ENCODE results near the gene GABBR2. TPM values are rescaled to one million over a fixed set of nuclear protein-coding genes. Genes with fewer than 3 reads are reported as not detected.
A peak's percentile ranks its signal among the peaks of the same experiment; 100 is the strongest.

The GABBR2 gene
- total RNA-seq, 2 experiments from 2014 or later, result not detected

DNA sequence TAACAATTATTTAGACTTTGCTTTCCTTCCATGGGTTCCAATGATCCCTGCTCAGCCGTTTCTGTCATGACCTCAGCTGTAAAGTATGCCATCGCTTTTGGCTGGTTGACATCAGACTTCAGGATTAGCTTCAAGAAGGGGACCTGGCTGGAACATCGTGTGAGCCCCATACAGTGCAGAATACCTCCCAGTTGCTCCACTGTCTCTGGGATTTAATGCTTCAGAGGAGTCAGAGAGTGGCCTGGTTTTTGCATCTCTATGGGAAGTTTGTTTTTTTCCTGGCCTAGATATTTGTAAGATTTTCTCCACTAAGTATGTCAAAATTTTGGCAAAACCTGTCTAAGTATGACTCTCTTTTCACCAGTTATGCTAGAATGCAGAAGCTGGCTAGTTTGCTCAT lies 216.9 kb downstream of the GABBR2 start:
- CTCF ChIA-PET (ENCODE audit: unreplicated experiment), result no interaction called here
- Histone ChIP-seq H3K9me3 (ENCODE audit: low read length) (no peaks in the 10 kb centered on the region), H3K36me3 (ENCODE audit: insufficient read depth, low read length) (no peaks in the 10 kb centered on the region), H3K4me3 (ENCODE audit: low read depth, low read length, poor library complexity, severe bottlenecking) (no peak overlapping the region), H3K79me2 (ENCODE audit: insufficient read depth, low read depth, low read length) (no peaks in the 10 kb centered on the region), H3K27ac (ENCODE audit: low read depth, low read length, poor library complexity, severe bottlenecking) (no peak overlapping the region), H3K4me1 (ENCODE audit: insufficient read depth, low read length, poor library complexity, severe bottlenecking) (no peaks in the 10 kb centered on the region), H3K4me2 (ENCODE audit: low read length) (no peak overlapping the region), H4K20me1 (ENCODE audit: insufficient read depth, low read length) (no peaks in the 10 kb centered on the region), H3K9me2 (ENCODE audit: insufficient read depth, low read length) (no peaks in the 10 kb centered on the region), H2AFZ (ENCODE audit: low read length) (no peak overlapping the region)
- TF ChIP-seq EZH2phosphoT487 (IDR thresholded peaks at IDR 0.05; ENCODE audit: borderline replicate concordance, low read depth, low read length), result no peak
- TF ChIP-seq, protein P1, sequence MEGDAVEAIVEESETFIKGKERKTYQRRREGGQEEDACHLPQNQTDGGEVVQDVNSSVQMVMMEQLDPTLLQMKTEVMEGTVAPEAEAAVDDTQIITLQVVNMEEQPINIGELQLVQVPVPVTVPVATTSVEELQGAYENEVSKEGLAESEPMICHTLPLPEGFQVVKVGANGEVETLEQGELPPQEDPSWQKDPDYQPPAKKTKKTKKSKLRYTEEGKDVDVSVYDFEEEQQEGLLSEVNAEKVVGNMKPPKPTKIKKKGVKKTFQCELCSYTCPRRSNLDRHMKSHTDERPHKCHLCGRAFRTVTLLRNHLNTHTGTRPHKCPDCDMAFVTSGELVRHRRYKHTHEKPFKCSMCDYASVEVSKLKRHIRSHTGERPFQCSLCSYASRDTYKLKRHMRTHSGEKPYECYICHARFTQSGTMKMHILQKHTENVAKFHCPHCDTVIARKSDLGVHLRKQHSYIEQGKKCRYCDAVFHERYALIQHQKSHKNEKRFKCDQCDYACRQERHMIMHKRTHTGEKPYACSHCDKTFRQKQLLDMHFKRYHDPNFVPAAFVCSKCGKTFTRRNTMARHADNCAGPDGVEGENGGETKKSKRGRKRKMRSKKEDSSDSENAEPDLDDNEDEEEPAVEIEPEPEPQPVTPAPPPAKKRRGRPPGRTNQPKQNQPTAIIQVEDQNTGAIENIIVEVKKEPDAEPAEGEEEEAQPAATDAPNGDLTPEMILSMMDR (conservative IDR thresholded peaks at IDR 0.05; ENCODE audit: low read length), result no peak
- POLR2A ChIA-PET, result interaction anchor here (0.8 kb wide), 1 partner anchor 1423 kb away, joined by 4 read pairs; no protein-coding TSS in a partner anchor
- no peak for DNase-seq (ENCODE audit: low spot score)
- no TSS peak for BruUV-seq (replicated peaks)
- intact Hi-C loops (cut with micrococcal nuclease; ENCODE audit: unreplicated experiment), result no loop called here

DNA sequence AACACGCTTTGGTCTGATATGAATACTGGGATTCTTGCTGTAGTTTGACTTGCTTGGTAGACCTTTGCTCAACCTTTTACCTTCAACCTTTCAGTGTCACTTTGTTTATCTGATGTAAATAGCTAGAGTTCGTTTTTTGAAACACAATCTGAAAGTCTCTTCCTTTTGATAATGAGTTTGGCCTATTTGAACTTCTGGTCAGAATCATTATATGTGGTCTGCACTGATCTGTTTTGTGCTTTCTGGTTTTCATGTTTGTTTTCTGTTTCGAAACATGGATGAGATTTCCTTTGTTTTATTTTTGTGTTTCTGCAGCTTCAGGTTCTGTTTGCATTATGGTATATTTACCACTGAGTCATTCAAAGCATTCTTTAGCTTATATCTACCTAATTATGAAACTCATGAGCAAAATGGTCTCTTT lies 217.5 kb downstream of the GABBR2 start:
- H3K4me2 ChIP-seq (ENCODE audit: low read length), result no peak overlapping the region
- BruUV-seq (replicated peaks), result no TSS peak
- no peak for DNase-seq (ENCODE audit: low spot score)
- POLR2A ChIA-PET, result interaction anchor here (0.8 kb wide), 1 partner anchor 1424 kb away, joined by 4 read pairs; no protein-coding TSS in a partner anchor
- no peak for TF ChIP-seq EZH2phosphoT487 (IDR thresholded peaks at IDR 0.05; ENCODE audit: borderline replicate concordance, low read depth, low read length)
- H3K4me3 ChIP-seq (ENCODE audit: low read depth, low read length, poor library complexity, severe bottlenecking), result no peak overlapping the region
- CTCF ChIA-PET (ENCODE audit: unreplicated experiment), result no interaction called here
- H3K4me1 ChIP-seq (ENCODE audit: insufficient read depth, low read length, poor library complexity, severe bottlenecking), result no peaks in the 10 kb centered on the region
- H3K79me2 ChIP-seq (ENCODE audit: insufficient read depth, low read depth, low read length), result no peaks in the 10 kb centered on the region
- no peaks in the 10 kb centered on the region for H3K9me2 ChIP-seq (ENCODE audit: insufficient read depth, low read length)
- no peak overlapping the region for H2AFZ ChIP-seq (ENCODE audit: low read length)
- H4K20me1 ChIP-seq (ENCODE audit: insufficient read depth, low read length), result no peaks in the 10 kb centered on the region
- H3K36me3 ChIP-seq (ENCODE audit: insufficient read depth, low read length), result no peaks in the 10 kb centered on the region
- intact Hi-C loops (cut with micrococcal nuclease; ENCODE audit: unreplicated experiment), result no loop called here
- no peaks in the 10 kb centered on the region for H3K9me3 ChIP-seq (ENCODE audit: low read length)
- no peak overlapping the region for H3K27ac ChIP-seq (ENCODE audit: low read depth, low read length, poor library complexity, severe bottlenecking)

DNA sequence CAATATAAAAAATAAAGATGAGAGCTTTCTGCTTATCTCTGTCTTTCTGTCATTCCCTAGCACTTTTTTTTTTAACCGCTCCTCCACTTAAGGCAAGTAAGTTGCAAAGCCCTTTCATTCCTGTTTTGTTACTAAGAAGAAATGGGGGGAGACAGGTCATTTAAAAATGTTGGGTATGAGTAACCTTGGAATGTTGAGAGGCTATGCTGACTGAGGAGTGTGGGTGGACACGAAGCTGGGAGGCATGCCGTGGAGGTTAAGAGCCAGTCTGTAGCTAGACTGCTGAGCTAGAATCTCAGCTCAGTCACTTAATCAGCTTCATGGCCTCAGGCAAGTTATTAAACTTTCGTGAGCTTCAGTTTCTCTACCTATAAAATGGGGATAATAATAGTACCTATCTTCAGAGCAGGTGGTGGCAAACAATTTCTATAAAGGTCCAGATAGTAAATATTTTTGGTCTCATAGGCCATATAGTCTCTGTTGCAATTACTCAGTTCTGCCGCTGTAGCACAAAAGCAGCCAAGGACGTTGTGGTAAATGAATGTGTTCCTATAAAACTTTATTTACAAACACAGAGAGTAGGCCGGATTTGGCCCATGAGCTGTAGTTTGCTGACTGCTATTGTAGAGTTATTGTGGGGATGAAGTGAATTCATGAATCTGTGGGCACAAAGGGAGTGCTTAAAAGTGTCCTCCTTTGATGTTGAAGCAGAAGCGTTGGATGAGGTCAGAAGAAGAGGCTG lies 220.0 kb downstream of the GABBR2 start:
- H3K9me2 ChIP-seq (ENCODE audit: insufficient read depth, low read length), result no peaks in the 10 kb centered on the region
- H2AFZ ChIP-seq (ENCODE audit: low read length), result no peak overlapping the region
- no TSS peak for BruUV-seq (replicated peaks)
- no peak for TF ChIP-seq EZH2phosphoT487 (IDR thresholded peaks at IDR 0.05; ENCODE audit: borderline replicate concordance, low read depth, low read length)
- TF ChIP-seq, protein P1 (conservative IDR thresholded peaks at IDR 0.05; ENCODE audit: low read length), result peak; percentile 25; the same call in 1 of the 2 replicates
- H3K36me3 ChIP-seq (ENCODE audit: insufficient read depth, low read length), result no peaks in the 10 kb centered on the region
- no peaks in the 10 kb centered on the region for H3K4me1 ChIP-seq (ENCODE audit: insufficient read depth, low read length, poor library complexity, severe bottlenecking)
- H3K79me2 ChIP-seq (ENCODE audit: insufficient read depth, low read depth, low read length), result no peaks in the 10 kb centered on the region
- POLR2A ChIA-PET, result interaction anchor here (0.8 kb wide), 1 partner anchor 10 kb away, joined by 3 read pairs; no protein-coding TSS in a partner anchor
- intact Hi-C loops (cut with micrococcal nuclease; ENCODE audit: unreplicated experiment), result no loop called here
- no peak overlapping the region for H3K4me3 ChIP-seq (ENCODE audit: low read depth, low read length, poor library complexity, severe bottlenecking)
- no peak overlapping the region for H3K4me2 ChIP-seq (ENCODE audit: low read length)
- CTCF ChIA-PET (ENCODE audit: unreplicated experiment), result interaction anchor here (0.6 kb wide), 1 partner anchor 95 kb away, joined by 3 read pairs; no protein-coding TSS in a partner anchor
- no peaks in the 10 kb centered on the region for H4K20me1 ChIP-seq (ENCODE audit: insufficient read depth, low read length)
- no peak for DNase-seq (ENCODE audit: low spot score)
- H3K27ac ChIP-seq (ENCODE audit: low read depth, low read length, poor library complexity, severe bottlenecking), result no peak overlapping the region
- H3K9me3 ChIP-seq (ENCODE audit: low read length), result no peaks in the 10 kb centered on the region
